GM21381 (cell line): ENCODE measurements around the gene PCTP.

ENCODE experiments used
- ATAC-seq: cut with Tn5 transposase; IDR thresholded peaks from one replicate; pipeline ENCODE4 v1.9.1; 2021; ENCODE audit warnings: mild to moderate bottlenecking, moderate library complexity; ENCODE audit not compliant: unreplicated experiment

PCTP gene

DNA sequence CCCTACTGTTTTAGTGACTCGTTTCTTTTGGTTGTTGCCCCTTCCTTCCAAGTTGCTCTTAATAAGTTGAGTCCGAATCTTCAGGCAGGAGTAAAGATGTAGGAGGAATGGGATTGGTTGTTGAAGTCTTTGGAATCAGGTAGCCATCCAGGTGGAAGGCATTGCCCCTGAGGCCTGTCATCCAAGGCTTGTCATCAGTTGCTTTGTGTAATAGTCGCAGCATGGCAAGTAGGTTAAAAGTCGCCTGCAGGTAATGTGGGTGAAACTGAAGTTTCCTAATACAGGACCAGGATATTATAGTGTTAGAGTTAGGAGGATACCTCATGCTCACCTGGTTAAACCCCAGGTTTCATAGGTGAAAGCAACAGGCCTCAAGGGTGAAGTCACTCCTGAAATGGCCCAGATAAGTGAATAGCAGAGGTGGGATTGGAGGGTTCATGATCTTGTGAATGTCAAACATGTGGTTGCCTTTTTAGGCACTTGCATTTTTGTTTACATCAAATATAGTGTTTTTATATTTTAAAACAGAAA lies 934 bp downstream of the PCTP start:
- ATAC-seq = no peak

DNA sequence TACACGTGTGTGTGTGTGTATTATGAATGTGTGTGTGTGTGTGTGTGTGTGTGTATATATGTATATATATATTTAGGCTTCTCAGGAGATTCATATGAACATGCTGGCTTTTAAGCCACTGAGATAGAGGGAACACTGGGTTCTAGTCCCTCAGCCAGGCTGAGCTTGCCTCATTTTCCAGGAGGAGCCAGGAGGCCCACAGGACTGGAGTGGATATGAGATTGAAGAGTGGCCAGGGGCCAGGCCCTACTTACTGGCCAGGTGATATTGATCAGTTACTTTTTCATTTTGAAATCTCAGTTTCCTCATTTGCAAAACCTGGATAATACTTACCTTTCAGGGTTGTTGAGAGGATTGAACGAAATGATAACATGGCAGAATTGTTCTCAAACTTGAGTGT lies 5.8 kb downstream of the PCTP start:
- no peak for ATAC-seq

DNA sequence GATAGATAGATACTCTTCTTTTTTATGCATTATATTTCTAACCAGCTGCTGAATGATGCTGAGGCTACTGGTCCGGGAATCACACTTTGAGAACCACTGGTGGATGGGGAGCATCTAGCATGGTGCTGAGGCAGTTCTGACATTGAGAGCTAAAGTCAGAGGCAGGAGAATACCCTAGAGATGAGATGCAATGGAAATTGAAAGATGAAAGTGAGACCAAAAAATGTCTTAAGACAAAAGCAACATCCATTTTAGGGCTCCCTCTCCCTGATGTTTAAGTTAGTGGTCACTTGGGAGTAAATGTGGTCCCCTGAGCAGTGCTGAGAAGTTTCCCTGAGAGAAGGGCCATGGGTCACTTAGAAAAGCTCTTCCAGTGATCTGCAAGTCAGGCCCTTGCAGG lies 6.8 kb downstream of the PCTP start:
- peak; percentile 54 for ATAC-seq

DNA sequence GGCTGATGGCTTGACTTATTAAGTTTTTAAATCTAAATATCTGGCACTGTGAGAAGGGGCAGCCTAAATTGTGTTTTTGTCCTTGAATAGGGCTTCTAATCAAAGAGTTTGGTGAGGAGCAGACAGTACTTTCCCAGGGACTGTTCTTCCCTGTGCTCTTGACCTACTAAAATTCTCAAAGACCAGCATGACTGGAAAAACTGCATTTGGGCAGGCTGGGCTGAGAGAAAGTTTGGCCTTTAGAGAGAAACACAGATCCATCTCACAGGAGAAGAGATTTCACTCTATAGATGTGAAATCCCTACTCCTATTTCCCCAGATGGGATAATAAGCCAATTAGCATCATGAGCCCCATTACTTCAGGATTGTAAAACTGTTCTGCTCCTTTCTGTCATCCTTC lies 7.3 kb downstream of the PCTP start:
- no peak for ATAC-seq

DNA sequence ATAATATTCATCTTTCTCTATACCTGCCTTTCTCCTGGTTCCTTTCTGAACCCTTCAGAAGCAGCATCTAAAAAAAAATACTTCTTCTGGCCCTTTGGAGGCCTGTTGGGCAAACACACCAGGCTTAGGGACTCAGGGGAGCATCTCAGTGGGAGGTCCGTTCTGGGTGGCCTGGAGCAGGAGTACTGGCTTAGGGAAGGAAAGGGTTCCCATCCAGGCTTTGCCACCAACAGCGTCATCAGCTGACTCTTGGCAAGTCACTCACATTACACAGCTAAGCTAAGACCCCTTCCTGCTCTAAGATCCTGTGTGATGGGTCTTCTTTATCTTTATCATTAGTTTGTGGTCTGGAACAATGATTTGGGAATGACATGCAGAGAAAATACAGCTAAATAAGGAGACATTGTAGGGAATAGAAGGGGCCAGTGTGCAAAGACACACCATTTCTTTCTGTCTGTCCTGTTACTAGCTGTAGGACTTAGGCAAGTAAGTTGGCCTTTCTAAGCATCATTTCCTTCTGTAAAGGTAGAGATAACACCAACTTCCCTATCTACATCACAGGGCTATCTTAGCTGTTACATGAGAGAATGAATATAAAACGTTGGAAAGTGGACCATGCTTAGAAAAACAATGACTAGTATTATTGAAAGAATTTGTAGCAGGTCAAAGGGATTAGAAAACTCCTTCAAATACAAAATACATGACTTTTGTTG lies 9.9 kb downstream of the PCTP start:
- ATAC-seq = no peak

DNA sequence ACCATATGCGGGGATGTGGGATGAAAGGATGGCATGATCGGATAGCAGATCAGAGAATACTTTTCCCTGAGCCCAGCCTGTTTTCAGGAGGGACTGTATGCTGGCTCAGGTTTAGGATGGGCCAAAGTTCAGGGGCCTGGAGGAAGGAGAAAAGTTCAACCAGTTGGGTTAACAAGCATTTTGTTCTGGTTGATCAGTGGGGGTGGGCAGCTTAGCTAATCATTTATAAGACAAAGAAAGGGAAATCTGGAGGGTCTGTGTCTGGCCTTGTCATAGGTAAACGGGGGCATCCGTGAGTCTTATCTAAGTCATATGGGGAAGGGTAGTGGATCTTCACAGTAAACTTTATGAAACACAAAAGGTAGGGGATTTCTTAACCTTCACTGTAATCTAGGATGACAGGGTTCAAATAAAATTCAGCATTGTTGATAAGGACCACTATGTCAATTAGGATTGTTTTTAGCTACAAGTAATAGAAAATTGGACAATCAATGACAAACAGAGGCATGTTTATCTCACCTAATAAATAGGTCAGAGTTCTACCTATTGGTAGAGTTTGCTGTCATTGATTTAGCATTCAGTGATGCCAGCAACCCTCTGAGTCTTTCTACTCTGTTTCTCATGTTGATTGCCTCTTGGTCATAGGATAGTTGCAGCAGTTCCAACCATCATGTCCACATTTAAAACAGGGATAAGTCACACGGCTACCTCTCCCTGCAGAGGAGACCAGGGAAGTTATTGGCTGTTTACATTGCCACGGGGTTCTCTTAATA lies 11.4 kb downstream of the PCTP start:
- no peak for ATAC-seq

DNA sequence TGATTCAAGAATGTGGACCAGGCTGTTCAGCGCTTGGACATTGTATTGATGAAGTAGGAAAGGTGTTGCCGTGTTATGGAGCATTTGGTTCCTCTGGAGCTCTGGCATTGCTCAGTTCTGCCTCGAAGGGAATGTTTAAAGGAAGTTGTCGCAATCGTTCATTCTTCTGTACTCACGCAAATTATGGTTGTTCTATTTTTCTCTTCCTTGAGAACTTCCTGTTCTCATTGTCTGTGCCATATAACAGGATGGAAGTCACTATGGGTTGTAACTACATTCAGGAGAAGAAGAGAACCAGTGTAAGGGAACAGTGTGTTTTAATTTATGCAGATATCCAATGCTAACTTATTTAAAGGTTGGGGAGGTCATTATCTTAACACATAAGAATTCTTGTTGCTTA lies 13.0 kb downstream of the PCTP start:
- no peak for ATAC-seq

DNA sequence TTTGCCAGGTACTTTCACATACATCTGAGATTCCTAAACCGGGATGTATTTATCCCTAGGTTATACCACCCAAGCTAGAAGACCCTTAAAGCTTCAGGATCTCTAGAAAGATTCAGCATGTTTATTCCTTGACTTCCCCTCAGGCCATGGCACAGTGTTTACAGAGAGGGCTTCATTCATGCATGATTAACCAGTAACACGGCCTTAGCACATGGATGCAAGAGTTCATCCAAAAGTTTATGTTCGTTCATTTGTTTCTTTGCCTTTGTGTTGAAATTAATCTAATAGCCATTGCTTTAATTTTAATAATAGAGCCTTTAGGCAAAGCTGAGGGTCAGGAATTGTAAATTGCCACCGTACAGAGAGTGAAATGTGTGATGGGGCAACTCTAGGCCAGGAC lies 13.8 kb downstream of the PCTP start:
- ATAC-seq = no peak

DNA sequence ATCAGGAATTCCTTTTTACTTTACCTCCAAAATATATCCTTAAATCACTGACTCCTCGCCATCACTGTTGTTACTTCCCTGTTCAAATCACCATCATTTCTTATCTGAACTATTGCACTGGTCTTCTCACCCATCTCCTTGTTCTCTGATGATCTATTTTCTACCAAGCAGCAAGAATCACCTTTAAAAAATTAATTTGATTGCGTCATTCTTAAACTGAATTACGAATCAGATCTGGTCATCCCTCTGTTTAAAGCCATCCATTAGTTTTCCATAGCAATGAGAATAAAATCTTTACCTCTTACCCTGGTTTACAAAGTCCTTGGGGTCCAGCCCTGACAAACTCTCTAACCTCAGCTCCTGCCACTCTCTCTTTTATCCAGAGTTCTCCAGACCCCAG lies 14.6 kb downstream of the PCTP start:
- no peak for ATAC-seq

DNA sequence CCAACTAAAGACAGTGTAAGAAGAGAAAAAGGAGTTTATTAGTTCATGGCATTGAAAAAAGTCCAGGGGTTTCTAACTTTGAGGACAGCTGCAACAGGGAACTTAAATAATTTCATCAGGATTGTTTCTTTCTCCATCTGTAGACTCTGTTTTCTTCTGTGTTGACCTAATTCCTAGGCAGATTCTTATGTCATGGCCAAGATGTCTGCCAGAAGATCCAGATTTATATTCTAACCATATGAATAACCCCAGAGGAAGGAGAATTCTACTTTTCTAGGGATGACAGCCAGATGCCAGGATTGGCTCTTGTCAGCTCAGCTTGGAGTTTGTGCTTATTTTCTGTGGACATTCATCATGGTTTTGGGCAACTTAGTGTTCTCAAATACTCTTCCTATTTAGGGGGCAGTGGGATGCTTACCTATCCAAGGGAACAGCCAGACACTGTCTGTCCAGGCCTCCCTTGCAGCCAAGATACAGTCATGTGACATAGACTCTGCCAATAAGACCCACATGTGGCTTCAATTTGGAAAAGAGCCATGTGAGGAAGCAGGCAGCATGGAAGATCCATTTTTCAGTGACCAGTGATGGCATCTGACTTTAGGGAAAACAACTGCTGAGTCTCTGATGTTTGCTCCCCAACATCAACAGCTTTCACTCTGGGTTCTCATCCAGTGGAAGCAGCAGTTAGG lies 18.2 kb downstream of the PCTP start:
- ATAC-seq = no peak

DNA sequence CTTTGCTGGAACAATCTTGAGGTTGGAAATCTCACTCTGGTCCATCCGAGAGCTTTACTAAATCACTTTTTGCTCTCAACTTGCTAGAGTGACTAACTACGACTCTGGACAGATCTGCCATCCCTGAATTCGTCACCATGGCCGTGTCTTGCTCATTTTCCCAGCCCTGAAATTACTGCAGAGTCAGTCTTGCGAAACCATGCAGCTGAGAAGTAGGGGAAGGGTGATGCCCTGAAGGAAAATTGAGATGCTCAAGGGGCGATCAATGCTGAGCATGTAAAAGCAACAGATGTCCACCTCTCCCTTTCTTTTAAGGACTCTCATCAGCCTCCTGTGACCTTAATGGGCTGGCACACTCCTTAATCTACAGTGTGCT lies 18.8 kb downstream of the PCTP start:
- no peak for ATAC-seq

DNA sequence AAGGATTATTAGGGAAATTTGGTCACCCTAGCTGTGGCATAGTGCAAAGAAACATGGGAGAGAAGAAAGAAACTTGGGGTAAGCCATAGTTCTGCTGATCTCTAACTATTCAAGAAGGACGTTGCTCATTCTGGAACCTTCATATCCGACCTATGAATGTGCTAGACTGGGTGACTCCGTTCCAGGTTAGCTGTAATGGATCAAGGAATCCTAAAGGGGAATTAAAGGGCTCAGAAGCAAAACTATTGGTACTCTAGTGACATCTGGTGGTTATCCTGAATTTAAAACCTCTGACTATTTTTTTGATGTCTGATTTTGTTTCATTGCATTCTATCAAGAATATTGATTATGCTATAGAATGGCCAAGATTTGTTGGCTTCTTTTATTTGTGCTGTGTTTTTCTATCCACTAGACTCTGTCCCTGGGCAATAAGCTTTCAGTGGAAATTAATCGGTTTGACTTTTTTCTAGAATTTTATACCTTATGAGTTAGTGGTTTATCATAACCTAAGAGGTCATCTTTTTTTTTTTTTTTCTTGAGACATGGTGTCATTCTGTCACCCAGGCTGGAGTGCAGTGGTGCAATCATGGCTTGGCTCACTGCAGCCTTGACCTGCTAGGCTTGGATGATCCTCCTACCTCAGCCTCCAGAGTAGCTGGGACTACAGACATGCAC lies 19.5 kb downstream of the PCTP start:
- ATAC-seq = no peak

DNA sequence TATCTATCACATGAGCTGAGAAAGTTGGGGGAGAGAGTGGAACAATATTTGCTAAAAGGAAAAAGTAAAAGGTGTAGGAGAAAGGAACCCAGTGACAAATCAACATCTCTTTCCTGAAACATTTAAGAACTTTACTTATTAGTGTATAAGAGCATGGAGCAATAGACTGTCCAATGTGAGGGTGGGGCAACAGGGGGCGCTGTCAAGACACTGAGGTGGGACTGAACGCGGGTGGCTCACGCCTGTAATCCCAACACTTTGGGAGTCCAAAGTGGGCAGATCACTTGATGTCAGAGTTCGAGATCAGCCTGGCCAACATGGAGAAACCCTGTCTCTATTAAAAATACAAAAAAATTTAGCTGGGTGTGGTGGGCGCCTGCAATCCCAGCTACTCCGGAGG lies 21.2 kb downstream of the PCTP start:
- no peak for ATAC-seq

DNA sequence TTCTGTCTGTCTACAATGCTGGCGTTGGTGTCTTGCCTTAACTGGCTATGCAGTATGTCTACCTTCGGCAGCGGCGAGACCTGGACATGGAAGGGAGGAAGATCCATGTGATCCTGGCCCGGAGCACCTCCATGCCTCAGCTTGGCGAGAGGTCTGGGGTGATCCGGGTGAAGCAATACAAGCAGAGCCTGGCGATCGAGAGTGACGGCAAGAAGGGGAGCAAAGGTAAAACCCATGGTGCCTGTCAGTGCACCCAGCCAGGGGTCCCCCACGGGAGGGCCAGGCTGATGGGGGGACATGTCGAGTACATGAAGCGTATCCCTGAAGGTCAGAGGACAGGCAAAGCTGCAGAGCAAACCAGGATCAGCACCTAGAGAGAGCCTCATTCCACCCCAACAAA lies 22.8 kb downstream of the PCTP start:
- no peak for ATAC-seq

DNA sequence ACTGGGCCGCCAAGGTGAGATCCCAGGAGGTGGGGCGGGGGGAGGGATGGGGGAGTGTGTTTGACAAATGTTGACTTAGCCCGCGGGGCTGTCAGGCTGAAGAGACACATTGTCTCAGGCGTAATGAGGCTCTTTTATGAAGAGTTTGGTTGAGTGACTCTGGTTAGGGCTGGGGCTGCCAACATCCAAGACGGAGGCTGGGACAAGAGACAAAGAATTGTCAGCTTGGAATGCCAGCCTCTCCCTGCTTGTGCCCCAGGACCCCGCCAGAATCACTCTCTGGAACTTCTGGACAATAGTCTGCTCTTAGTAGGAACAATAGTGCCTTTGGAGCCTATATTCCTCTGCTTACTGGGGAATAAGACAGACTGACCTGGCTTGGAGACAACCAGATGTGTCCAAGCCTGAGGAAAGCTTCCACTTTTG lies 24.0 kb downstream of the PCTP start:
- no peak for ATAC-seq

DNA sequence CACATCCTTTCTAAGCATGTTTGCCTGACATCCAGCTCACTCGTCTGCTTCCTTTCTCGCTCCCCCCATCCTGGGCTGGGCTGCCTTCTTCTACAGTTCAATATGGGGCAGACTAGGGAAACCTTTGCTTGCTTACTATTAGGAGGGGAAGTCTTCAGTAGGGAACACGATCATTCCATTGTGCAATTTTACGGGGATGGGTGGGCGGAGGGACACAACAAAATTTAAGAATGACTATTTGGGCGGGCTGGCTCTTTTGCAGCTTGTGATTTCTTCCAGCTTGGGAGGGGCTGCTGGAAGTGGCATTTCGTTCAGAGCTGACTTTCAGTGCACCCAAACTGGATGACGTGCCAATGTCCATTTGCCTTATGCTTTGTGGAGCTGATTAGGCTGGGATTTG lies 25.4 kb downstream of the PCTP start:
- ATAC-seq = no peak

DNA sequence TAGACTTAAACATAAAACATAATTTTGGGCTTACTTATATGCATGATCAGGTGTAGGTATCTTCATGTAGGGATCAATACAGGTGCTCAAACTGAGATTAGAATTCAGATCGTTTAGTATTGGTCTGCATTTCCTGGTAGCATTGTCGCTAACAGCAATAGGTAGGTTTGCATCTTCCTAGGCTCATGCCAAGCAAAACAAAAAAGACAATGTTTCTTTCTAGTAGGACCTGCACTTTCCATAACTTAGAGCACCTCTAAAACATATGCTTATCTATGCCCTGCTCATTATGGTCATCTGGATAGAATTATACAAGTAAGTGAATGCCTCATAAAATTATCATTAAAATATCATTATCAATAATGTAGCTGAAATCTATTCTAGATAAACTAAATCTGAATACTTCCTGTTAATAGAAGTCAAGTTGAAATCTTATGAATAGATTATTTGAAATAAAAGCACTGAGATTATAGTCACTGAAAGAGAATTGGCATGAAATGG lies 26.7 kb downstream of the PCTP start:
- ATAC-seq = no peak

DNA sequence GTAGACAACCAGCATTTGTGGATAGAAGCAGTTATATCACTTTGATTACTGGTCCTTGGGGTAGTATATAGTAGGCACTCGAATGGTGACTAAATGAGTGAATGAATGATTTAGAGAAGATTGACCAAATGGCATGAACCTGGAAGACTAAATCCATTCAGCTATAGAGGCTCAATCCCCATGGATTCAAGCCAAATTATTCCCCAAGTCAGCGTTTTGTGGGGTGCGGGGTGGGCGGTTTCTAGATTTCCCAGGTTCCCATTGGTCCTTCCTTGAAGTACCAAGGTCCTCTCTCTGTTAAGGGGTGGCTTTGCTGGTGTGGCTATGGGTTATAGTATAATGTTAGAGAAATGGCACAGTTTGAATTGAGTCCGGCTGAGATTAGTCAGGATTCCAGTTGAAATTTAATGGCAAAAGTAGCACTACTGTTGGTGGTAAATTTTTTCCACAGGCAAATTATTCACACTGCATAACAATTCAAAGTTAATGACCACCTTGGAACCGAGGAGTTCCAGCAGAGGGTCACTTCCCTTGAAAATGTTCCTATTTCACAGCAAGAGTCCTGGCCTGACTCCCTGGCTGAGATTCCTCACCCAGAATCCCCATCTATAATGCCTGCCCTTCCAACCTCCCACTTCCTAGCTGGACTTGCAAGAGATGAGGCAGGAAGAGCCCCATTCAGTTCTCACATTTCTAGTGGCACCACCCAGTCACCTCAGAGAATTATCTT lies 27.7 kb downstream of the PCTP start:
- no peak for ATAC-seq

DNA sequence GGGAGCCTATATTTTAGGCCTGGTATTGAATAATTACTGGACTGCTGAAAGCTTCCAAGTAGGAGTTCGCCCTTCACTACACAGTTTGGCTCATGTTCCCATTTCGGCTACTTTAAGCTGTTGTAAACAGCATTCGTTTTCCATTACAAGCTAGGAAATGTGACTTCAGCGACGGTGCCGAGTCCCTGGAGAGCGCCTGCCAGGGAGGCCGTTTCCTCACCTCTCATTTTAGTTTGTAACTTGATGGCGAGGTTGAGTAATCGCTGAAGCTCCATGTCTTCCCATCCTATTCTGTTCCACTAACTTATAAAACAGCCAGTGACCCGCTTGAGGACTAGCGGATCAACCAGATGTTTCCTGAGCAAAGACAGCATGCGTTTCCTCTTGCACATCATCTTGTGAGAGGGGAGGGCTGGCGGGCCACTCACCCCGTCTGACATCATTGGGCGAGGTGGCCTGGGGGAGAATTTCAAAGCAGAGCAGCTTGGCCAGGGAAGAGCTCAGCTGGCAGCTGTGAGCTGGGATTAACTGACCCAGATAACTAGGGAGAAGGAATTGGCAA lies 32.9 kb downstream of the PCTP start:
- ATAC-seq = no peak

DNA sequence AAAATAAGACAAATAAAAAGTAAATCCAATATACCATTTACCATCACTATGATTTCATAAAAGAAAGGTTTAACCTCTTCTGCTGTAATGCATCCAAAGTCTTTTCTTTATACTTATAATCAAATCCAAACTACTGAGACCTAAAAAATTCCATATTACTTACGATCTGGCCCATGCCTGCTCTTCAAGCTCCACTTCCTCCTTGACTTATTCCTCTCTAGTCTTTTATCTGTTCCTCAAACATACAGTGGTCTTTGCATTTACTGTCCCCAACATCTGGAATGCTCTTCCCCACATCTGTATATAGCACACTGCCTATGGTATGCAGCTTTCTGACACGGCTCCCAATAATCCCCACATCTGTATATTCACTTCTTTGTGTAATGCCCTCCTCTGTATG lies 33.8 kb downstream of the PCTP start:
- ATAC-seq = no peak
